ENCODE results near the gene HMGXB4. TPM values are rescaled to one million over a fixed set of nuclear protein-coding genes. Genes with fewer than 3 reads are reported as not detected.
"Not testable (repeated sequence)": the region's sequence is repeated elsewhere in the genome, so short reads cannot be mapped to it uniquely, and the experiment has no call there.

The HMGXB4 gene
- total and polyA plus RNA-seq, 12 donors = 5.4 to 26.1 (median 19.8) TPM

DNA sequence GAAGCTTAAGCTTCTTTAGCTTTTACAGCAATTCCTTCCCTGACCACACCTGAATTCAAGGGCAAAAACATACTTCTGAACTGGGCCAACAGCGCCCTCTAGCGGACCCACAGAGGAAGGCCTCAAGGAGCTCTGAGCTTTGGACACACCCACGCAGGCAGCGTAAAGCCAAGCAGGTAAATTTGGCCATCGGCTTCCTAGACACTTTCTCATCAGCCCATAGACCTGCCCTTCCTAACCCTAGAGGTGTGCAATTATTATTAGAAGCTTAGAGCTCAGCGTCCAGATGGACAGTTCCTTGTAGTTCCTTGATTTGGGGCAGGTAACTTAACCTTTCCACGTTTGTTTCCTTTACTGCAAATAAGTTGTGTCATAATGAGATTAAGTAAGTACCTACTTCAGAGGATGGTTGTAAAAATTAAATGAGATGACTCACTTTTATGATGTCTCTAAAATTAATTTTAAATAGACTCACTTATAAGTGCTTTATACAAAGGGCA is 25.7 kb upstream of the HMGXB4 start:
- Histone ChIP-seq H3K36me3 (replicated peaks in 1 of 2) (no peaks in the 10 kb centered on the region), H3K4me1 (replicated peaks in 1 of 2) (no peaks in the 10 kb centered on the region), H3K4me3 (no peak overlapping the region), H3K27ac (no peak overlapping the region), H3K9me3 (replicated peaks in 1 of 3) (no peaks in the 10 kb centered on the region), H3K27me3 (peaks cover 10% of the 10 kb centered on the region)
- DNase-seq = peak; percentile 32 to 77 (median 62)
- intact Hi-C loops (cut with DNase I) = no loop called here
- 16 to 17% (median 16%) methylated on average over 7 of the region's 7 CpGs for WGBS, 4 donors
- TF ChIP-seq POLR2A (IDR thresholded peaks at IDR 0.05) = no peak
- TF ChIP-seq, protein P1, sequence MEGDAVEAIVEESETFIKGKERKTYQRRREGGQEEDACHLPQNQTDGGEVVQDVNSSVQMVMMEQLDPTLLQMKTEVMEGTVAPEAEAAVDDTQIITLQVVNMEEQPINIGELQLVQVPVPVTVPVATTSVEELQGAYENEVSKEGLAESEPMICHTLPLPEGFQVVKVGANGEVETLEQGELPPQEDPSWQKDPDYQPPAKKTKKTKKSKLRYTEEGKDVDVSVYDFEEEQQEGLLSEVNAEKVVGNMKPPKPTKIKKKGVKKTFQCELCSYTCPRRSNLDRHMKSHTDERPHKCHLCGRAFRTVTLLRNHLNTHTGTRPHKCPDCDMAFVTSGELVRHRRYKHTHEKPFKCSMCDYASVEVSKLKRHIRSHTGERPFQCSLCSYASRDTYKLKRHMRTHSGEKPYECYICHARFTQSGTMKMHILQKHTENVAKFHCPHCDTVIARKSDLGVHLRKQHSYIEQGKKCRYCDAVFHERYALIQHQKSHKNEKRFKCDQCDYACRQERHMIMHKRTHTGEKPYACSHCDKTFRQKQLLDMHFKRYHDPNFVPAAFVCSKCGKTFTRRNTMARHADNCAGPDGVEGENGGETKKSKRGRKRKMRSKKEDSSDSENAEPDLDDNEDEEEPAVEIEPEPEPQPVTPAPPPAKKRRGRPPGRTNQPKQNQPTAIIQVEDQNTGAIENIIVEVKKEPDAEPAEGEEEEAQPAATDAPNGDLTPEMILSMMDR (IDR thresholded peaks at IDR 0.05) = peak; percentile 61 to 83 (median 76)

DNA sequence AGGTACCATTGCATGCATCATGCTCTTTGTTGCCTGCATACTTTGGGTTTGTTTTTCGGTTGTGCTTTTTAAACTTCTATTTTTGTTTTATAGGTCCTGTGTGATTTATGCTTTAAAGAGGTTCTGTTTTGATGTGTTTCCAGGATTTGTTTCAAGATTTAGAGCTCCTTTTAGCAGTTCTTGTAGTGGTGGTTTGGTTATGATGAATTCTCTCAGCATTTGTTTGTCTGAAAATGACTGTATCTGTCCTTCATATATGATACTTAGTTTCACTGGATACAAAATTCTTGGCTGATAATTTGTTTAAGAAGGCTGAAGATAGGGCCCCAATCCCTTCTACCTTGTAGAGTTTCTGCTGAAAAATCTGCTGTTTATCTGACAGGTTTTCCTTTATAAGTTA is 18.5 kb upstream of the HMGXB4 start:
- H3K9me3 ChIP-seq (replicated peaks in 1 of 3); H3K27me3 ChIP-seq; H3K4me3 ChIP-seq; H3K36me3 ChIP-seq (replicated peaks in 1 of 2); intact Hi-C loops (cut with DNase I); H3K27ac ChIP-seq; H3K4me1 ChIP-seq (replicated peaks in 1 of 2); DNase-seq: not testable (repeated sequence)
- WGBS, 4 donors = 79 to 95% (median 91%) methylated on average over 1 of the region's 1 CpG

- H3K9me3 ChIP-seq (replicated peaks in 1 of 3); H3K27ac ChIP-seq; DNase-seq; intact Hi-C loops (cut with DNase I); H3K27me3 ChIP-seq; H3K4me1 ChIP-seq (replicated peaks in 1 of 2); H3K36me3 ChIP-seq (replicated peaks in 1 of 2); H3K4me3 ChIP-seq: not testable (repeated sequence)
- WGBS, 4 donors = 77 to 86% (median 80%) methylated on average over 4 of the region's 4 CpGs
Measured at GRCh38 chr22:35244507-35244906, 12.8 kb upstream of the HMGXB4 start.

GRCh38 chr22:35250156-35250555 is 7.1 kb upstream of the HMGXB4 start:
- Histone ChIP-seq H3K27me3 (peaks cover 3% of the 10 kb centered on the region), H3K36me3 (replicated peaks in 1 of 2) (no peaks in the 10 kb centered on the region), H3K27ac (no peak overlapping the region), H3K4me1 (replicated peaks in 1 of 2) (no peaks in the 10 kb centered on the region), H3K9me3 (replicated peaks in 1 of 3) (no peaks in the 10 kb centered on the region), H3K4me3 (no peak overlapping the region)
- DNase-seq = no peak
- intact Hi-C loops (cut with DNase I) = no loop called here
- 78 to 85% (median 81%) methylated on average over 4 of the region's 4 CpGs for WGBS, 4 donors
- TF ChIP-seq POLR2A (IDR thresholded peaks at IDR 0.05) = no peak
- TF ChIP-seq, protein P1 (IDR thresholded peaks at IDR 0.05) = no peak

GRCh38 chr22:35253946-35254345 is 3.3 kb upstream of the HMGXB4 start:
- intact Hi-C loops (cut with DNase I) = no loop called here
- no peak for TF ChIP-seq POLR2A (IDR thresholded peaks at IDR 0.05)
- TF ChIP-seq, protein P1 (IDR thresholded peaks at IDR 0.05) = no peak
- Histone ChIP-seq H3K4me1 (replicated peaks in 1 of 2) (peaks cover 0 to 10% of the 10 kb centered on the region in 2 donors), H3K9me3 (replicated peaks in 1 of 3) (no peaks in the 10 kb centered on the region), H3K36me3 (replicated peaks in 1 of 2) (no peaks in the 10 kb centered on the region), H3K27me3 (no peaks in the 10 kb centered on the region), H3K4me3 (no peak overlapping the region), H3K27ac (no peak overlapping the region)
- 78 to 91% (median 85%) methylated on average over 2 of the region's 2 CpGs for WGBS, 4 donors
- no peak for DNase-seq
